Osteoblast (primary cell): ENCODE results near the gene VPS41. TPM values are rescaled to one million over a fixed set of nuclear protein-coding genes. Genes with fewer than 3 reads are reported as not detected.

Experiments
- DNase-seq: peaks from one replicate; pipeline ENCODE4 v3.0.0; 2011; ENCODE audit warnings: low spot score, mixed read lengths; ENCODE audit not compliant: insufficient read length; ENCODE audit errors: missing footprints
- H2AFZ ChIP-seq: 2 replicates; pipeline ENCODE4 v1.6.0; 2011; ENCODE audit warnings: mild to moderate bottlenecking, low read length
- H3K27ac ChIP-seq: 2 replicates; pipeline ENCODE4 v1.5.1; 2011; ENCODE audit warnings: mild to moderate bottlenecking, low read depth, low read length, moderate library complexity
- H3K27me3 ChIP-seq: 2 replicates; pipeline ENCODE4 v1.6.0; 2012; ENCODE audit warnings: mild to moderate bottlenecking, control low read depth, inconsistent platforms, low read length, moderate library complexity; ENCODE audit not compliant: insufficient read depth
- H3K36me3 ChIP-seq: 2 replicates; pipeline ENCODE4 v1.5.1; 2011; ENCODE audit warnings: mild to moderate bottlenecking, low read length, control low read depth, moderate library complexity; ENCODE audit not compliant: insufficient read depth
- H3K4me1 ChIP-seq: 2 replicates; pipeline ENCODE4 v1.5.1; 2011; ENCODE audit warnings: mild to moderate bottlenecking, low read length, control low read depth, moderate library complexity; ENCODE audit not compliant: insufficient read depth
- H3K4me2 ChIP-seq: 2 replicates; pipeline ENCODE4 v1.6.0; 2011; ENCODE audit warnings: mild to moderate bottlenecking, low read length; ENCODE audit not compliant: insufficient read depth
- H3K4me3 ChIP-seq: fragments of 200-600 bp; sonication (generic); 3 replicates; pipeline ENCODE4 v1.5.1; 2012; ENCODE audit warnings: mild to moderate bottlenecking, low read length, inconsistent platforms; ENCODE audit not compliant: insufficient read depth
- H3K79me2 ChIP-seq: 2 replicates; pipeline ENCODE4 v1.6.0; 2012; ENCODE audit warnings: mild to moderate bottlenecking, low read length, control low read depth, inconsistent platforms; ENCODE audit not compliant: insufficient read depth
- H3K9me3 ChIP-seq: 2 replicates; pipeline ENCODE4 v1.5.1; 2011; ENCODE audit warnings: low read depth, low read length, control low read depth
- H4K20me1 ChIP-seq: 2 replicates; pipeline ENCODE4 v1.6.0; 2012; ENCODE audit warnings: mild to moderate bottlenecking, low read length, control low read depth; ENCODE audit not compliant: insufficient read depth
- CTCF ChIP-seq: IDR thresholded peaks from 2 replicates; pipeline ENCODE4 v1.5.1; 2011; ENCODE audit warnings: mild to moderate bottlenecking, low read depth, low read length, moderate library complexity; ENCODE audit errors: extremely low read depth
- total RNA-seq: library from RNA; depleted of rRNA; stranded (reverse); fragments of >200 nt; gene quantifications from 2 replicates; pipeline ENCODE4 v1.2.3, GENCODE V29; 2012

The VPS41 gene
- total RNA-seq, 1 donor = 78.5 TPM

GRCh38 chr7:38881947-38882684 lies 26.9 kb downstream of the VPS41 start:
- TF ChIP-seq CTCF = no peak

GRCh38 chr7:38881015-38881414 lies 28.0 kb downstream of the VPS41 start:
- Histone ChIP-seq H3K27me3 (no peaks in the 10 kb centered on the region), H3K4me2 (no peak overlapping the region), H3K27ac (no peak overlapping the region), H3K79me2 (peaks cover 38% of the 10 kb centered on the region), H4K20me1 (peaks cover 13% of the 10 kb centered on the region), H3K9me3 (no peaks in the 10 kb centered on the region), H3K4me1 (no peaks in the 10 kb centered on the region), H3K4me3 (no peak overlapping the region), H3K36me3 (no peaks in the 10 kb centered on the region), H2AFZ (no peak overlapping the region)
- DNase-seq = no peak
- no peak for TF ChIP-seq CTCF

More at GRCh38 chr7:38881947-38882684, 26.9 kb downstream of the VPS41 start:
- H3K36me3 ChIP-seq = no peaks in the 10 kb centered on the region
- no peaks in the 10 kb centered on the region for H3K9me3 ChIP-seq
- H3K27ac ChIP-seq = no peak overlapping the region
- H3K4me2 ChIP-seq = no peak overlapping the region
- H3K4me3 ChIP-seq = no peak overlapping the region
- H3K79me2 ChIP-seq = peaks cover 34% of the 10 kb centered on the region
- peaks cover 12% of the 10 kb centered on the region for H4K20me1 ChIP-seq
- no peaks in the 10 kb centered on the region for H3K27me3 ChIP-seq
- H2AFZ ChIP-seq = no peak overlapping the region
- DNase-seq = no peak
- H3K4me1 ChIP-seq = no peaks in the 10 kb centered on the region

- Histone ChIP-seq H2AFZ (no peak overlapping the region), H3K4me3 (no peak overlapping the region), H3K79me2 (peaks cover 40% of the 10 kb centered on the region), H3K27ac (no peak overlapping the region), H3K27me3 (no peaks in the 10 kb centered on the region), H3K4me1 (no peaks in the 10 kb centered on the region), H3K36me3 (no peaks in the 10 kb centered on the region), H4K20me1 (peaks cover 13% of the 10 kb centered on the region), H3K9me3 (no peaks in the 10 kb centered on the region), H3K4me2 (no peak overlapping the region)
- TF ChIP-seq CTCF = no peak
- DNase-seq = no peak
These were observed 28.5 kb downstream of the VPS41 start for GRCh38 chr7:38880454-38880853.

- Histone ChIP-seq H3K27me3 (no peaks in the 10 kb centered on the region), H3K9me3 (no peaks in the 10 kb centered on the region), H4K20me1 (peaks cover 13% of the 10 kb centered on the region), H3K36me3 (no peaks in the 10 kb centered on the region), H3K4me1 (no peaks in the 10 kb centered on the region), H2AFZ (no peak overlapping the region), H3K27ac (no peak overlapping the region), H3K4me2 (no peak overlapping the region), H3K79me2 (peaks cover 43% of the 10 kb centered on the region), H3K4me3 (no peak overlapping the region)
- no peak for TF ChIP-seq CTCF
- DNase-seq = no peak
These were observed 29.0 kb downstream of the VPS41 start for GRCh38 chr7:38880035-38880434.
